ENCODE measurements around the gene RPL29. TPM values are rescaled to one million over a fixed set of nuclear protein-coding genes. Genes with fewer than 3 reads are reported as not detected.

RPL29 gene
- total and polyA plus RNA-seq, 2 of the 13 experiments (the other 11 are each of a cell fraction or from before 2014, with no cell fraction given), result 1,348 to 2,263 TPM

- TF ChIP-seq ZNF770 (CRISPR knock-in tag; IDR thresholded peaks at IDR 0.05), result peak; percentile 72
- TF ChIP-seq ZNF557 (CRISPR knock-in tag; IDR thresholded peaks at IDR 0.05), result 0 out of 2 replicates have a peak, but pooled peaks have one; percentile 30
- TF ChIP-seq, protein P1, sequence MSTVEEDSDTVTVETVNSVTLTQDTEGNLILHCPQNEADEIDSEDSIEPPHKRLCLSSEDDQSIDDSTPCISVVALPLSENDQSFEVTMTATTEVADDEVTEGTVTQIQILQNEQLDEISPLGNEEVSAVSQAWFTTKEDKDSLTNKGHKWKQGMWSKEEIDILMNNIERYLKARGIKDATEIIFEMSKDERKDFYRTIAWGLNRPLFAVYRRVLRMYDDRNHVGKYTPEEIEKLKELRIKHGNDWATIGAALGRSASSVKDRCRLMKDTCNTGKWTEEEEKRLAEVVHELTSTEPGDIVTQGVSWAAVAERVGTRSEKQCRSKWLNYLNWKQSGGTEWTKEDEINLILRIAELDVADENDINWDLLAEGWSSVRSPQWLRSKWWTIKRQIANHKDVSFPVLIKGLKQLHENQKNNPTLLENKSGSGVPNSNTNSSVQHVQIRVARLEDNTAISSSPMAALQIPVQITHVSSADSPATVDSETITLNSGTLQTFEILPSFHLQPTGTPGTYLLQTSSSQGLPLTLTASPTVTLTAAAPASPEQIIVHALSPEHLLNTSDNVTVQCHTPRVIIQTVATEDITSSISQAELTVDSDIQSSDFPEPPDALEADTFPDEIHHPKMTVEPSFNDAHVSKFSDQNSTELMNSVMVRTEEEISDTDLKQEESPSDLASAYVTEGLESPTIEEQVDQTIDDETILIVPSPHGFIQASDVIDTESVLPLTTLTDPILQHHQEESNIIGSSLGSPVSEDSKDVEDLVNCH (CRISPR knock-in tag; IDR thresholded peaks at IDR 0.05), result peak; percentile 83; the same call in 1 of the 2 replicates
- TF ChIP-seq ZNF503 (CRISPR knock-in tag; IDR thresholded peaks at IDR 0.05), result 0 out of 2 replicates have a peak, but pooled peaks have one; percentile 41
- TF ChIP-seq HMGXB4 (CRISPR knock-in tag; IDR thresholded peaks at IDR 0.05; ENCODE audit: borderline replicate concordance in 1 of 2, low read depth in 1 of 2), result peak; percentile 67 to 83; a peak in 3 of 4 replicates
- TF ChIP-seq THAP11 (CRISPR knock-in tag; IDR thresholded peaks at IDR 0.05), result peak; percentile 83
- TF ChIP-seq SYNCRIP (IDR thresholded peaks at IDR 0.05; ENCODE audit: insufficient read depth, low read depth, low read length), result no peak
- no peak; the same call in 1 of the 2 replicates for TF ChIP-seq ARHGAP35 (CRISPR knock-in tag; IDR thresholded peaks at IDR 0.05; ENCODE audit: borderline replicate concordance)
- TF ChIP-seq KMT2A (CRISPR knock-in tag; IDR thresholded peaks at IDR 0.05), result no peak; the same call in 1 of the 2 replicates
- no peak for TF ChIP-seq HOXA9 (CRISPR knock-in tag; IDR thresholded peaks at IDR 0.05; ENCODE audit: borderline replicate concordance)
- peak; percentile 44 for TF ChIP-seq ASH2L (IDR thresholded peaks at IDR 0.05; ENCODE audit: insufficient read length, low read depth, low read length)
- TF ChIP-seq ZBTB20 (CRISPR knock-in tag; IDR thresholded peaks at IDR 0.05; ENCODE audit: borderline replicate concordance, low read depth), result peak; percentile 57; the same call in 1 of the 2 replicates
- TF ChIP-seq NONO (IDR thresholded peaks at IDR 0.05), result no peak
- peak; percentile 89 for TF ChIP-seq NONO (CRISPR knock-in tag; conservative IDR thresholded peaks at IDR 0.05)
- no peak for TF ChIP-seq SAFB2 (CRISPR knock-in tag; IDR thresholded peaks at IDR 0.05; ENCODE audit: borderline replicate concordance, low read depth)
- no peak for TF ChIP-seq ZNF513 (CRISPR knock-in tag; conservative IDR thresholded peaks at IDR 0.05)
- TF ChIP-seq ZNF335 (CRISPR knock-in tag; IDR thresholded peaks at IDR 0.05), result peak; percentile 52; the same call in 1 of the 2 replicates
- no peak for TF ChIP-seq WIZ (CRISPR knock-in tag; IDR thresholded peaks at IDR 0.05)
Observed at GRCh38 chr3:51982838-51983577, 12.7 kb downstream of the RPL29 start, which contains the start of gene ACY1 (continued).

Measured in HepG2 (cell line).